GM12875 (cell line): ENCODE results near the gene CADPS2.

Source experiments
- H3K4me3 ChIP-seq: one replicate; pipeline ENCODE4 v1.5.1; 2011; ENCODE audit warnings: low read depth, low read length, control low read depth
- CTCF ChIP-seq: IDR thresholded peaks from 2 replicates; pipeline ENCODE4 v1.5.1; 2011; ENCODE audit warnings: low read depth, mild to moderate bottlenecking, control low read depth, inconsistent platforms, low read length, moderate library complexity, borderline replicate concordance; ENCODE audit not compliant: insufficient read depth

Gene CADPS2

GRCh38 chr7:122726881-122727280 is 159.4 kb downstream of the CADPS2 start:
- H3K4me3 ChIP-seq, result no peak overlapping the region
- TF ChIP-seq CTCF, result no peak

DNA sequence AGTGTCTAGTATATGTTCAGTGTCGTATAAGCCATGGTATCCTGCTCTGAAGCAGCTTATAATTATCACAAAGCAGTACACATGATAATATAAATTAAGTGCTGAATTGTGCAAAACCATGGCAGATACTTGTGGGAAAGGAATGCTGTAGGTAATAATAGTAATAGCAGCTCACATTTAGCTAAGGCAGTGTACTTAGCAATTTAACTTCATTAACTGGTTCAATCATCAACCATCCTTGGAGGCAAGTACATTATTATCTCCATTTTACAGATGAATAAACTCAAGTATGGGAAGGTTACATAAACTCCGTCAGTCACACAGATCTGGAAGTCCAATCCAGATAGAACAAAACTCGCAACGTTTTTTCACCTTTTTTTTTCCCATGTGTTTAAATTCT is 161.9 kb downstream of the CADPS2 start:
- no peak overlapping the region for H3K4me3 ChIP-seq
- TF ChIP-seq CTCF, result no peak

DNA sequence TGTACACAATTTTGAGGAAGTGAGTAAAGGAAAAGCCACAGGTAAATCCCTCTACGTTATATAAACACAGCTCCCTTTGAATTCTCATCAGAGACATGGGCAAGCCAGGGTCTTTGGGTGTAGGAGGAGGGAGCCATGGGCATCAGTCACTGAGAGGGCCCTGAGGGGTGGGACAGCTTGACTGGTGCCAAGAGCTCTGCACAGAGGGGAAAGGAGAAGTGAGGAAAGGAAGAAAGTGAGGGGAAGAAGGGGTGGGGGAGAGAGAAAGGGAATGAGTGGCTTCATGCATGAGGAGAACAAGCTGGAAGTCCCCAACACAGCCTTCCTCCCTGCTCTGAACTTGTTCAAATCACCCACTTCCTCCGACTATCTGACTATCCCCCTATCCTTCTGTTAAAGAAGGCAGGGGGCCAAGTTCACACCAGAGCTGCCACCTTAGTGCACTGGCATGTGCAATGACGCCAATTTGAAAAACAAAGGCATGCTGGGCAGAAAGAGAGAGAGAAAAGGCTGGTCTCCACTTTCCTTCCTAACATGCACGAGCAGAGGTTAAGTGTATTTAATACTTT is 167.2 kb downstream of the CADPS2 start:
- no peak for TF ChIP-seq CTCF
- H3K4me3 ChIP-seq, result no peak overlapping the region

DNA sequence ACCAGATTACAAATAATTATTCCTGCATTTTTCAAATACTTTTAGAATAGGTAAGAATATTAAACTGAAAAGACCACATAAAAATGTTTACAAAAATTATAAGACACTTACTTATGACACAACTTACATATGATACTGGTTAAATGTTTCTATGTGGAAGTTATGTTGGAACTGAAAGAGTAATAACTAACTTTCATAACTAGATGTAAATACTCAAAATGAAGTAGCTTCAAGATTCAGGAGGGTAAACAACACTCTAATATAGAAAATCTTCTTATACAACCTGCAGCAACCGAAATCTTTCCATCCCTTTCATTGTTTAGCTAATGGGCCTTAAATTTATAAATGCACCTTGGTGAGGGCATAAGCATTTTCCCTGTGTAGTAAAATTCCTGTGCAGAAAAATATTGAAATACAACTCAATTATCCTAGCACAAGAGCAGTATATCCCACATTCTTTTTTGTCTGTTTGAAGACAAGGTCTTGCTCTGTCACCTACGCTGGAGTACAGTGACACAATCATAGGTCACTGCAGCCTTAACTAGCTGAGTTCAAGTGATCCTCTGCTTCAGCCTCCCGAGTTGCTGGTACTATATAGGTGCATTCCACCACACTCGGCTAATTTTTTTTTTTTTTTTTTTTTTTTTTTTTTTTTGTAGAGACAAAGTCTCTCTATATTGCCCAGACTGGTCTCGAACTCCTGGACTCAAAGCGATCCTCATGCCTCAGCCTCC is 168.7 kb downstream of the CADPS2 start:
- no peak overlapping the region for H3K4me3 ChIP-seq
- TF ChIP-seq CTCF, result no peak

DNA sequence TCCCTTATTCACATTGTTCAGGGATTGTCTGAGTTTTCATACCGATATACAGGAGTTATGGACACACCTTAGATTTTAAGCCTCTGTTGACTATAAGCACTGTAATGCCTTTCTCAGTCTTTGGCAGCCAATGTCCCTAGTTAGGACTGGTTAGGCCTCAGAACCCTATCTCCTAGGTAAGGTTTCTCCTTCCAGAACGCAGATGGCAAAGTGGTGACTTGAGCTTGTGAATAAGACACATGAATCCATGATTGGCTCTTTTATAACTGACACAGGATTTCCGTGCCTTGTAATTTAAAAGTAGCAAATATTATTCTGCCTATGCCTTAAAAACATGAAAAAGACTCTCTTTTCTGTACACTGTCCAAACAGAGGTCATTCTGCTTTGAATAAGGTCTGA is 171.1 kb downstream of the CADPS2 start:
- TF ChIP-seq CTCF, result no peak
- no peak overlapping the region for H3K4me3 ChIP-seq

- no peak overlapping the region for H3K4me3 ChIP-seq
- no peak for TF ChIP-seq CTCF
These were observed 175.3 kb downstream of the CADPS2 start for GRCh38 chr7:122710916-122711315.

GRCh38 chr7:122709930-122710646 is 176.2 kb downstream of the CADPS2 start:
- TF ChIP-seq CTCF, result no peak
- no peak overlapping the region for H3K4me3 ChIP-seq
